Measurements from ENCODE around the gene OTOP2. TPM values are rescaled to one million over a fixed set of nuclear protein-coding genes. Genes with fewer than 3 reads are reported as not detected.

OTOP2 gene
- total RNA-seq, 1 donor from 2014 or later = not detected

GRCh38 chr17:74918906-74919305 is 5.2 kb upstream of the OTOP2 start:
- DNase-seq (ENCODE audit: extremely low spot score in 2 of 2) = no peak
- intact Hi-C loops (cut with DNase I) = no loop called here
- Histone ChIP-seq H3K9me3 (no peaks in the 10 kb centered on the region), H3K4me1 (peaks cover 33% of the 10 kb centered on the region), H3K27me3 (peaks cover 4% of the 10 kb centered on the region), H3K27ac (no peak overlapping the region), H3K4me3 (no peak overlapping the region), H3K36me3 (no peaks in the 10 kb centered on the region)
- no peak for TF ChIP-seq POLR2AphosphoS5 (IDR thresholded peaks at IDR 0.05; ENCODE audit: insufficient read depth in 1 of 2, low read depth in 1 of 2)
- TF ChIP-seq CTCF (IDR thresholded peaks at IDR 0.05) = no peak
- no peak for TF ChIP-seq POLR2A (IDR thresholded peaks at IDR 0.05)

- H3K4me1 ChIP-seq = peaks cover 41% of the 10 kb centered on the region
- no peak for DNase-seq (ENCODE audit: extremely low spot score in 2 of 2)
- intact Hi-C loops (cut with DNase I) = no loop called here
- peaks cover 6% of the 10 kb centered on the region for H3K27me3 ChIP-seq
- H3K4me3 ChIP-seq = no peak overlapping the region
- H3K36me3 ChIP-seq = no peaks in the 10 kb centered on the region
- TF ChIP-seq POLR2AphosphoS5 (IDR thresholded peaks at IDR 0.05; ENCODE audit: insufficient read depth in 1 of 2, low read depth in 1 of 2) (no peak), CTCF (IDR thresholded peaks at IDR 0.05) (no peak), POLR2A (IDR thresholded peaks at IDR 0.05) (no peak)
- no peaks in the 10 kb centered on the region for H3K9me3 ChIP-seq
- H3K27ac ChIP-seq = no peak overlapping the region
These were observed 4.4 kb upstream of the OTOP2 start for GRCh38 chr17:74919440-74920305.

- peaks cover 43% of the 10 kb centered on the region for H3K4me1 ChIP-seq
- peaks cover 6% of the 10 kb centered on the region for H3K27me3 ChIP-seq
- H3K36me3 ChIP-seq = no peaks in the 10 kb centered on the region
- H3K4me3 ChIP-seq = no peak overlapping the region
- no peaks in the 10 kb centered on the region for H3K9me3 ChIP-seq
- no peak for DNase-seq (ENCODE audit: extremely low spot score in 2 of 2)
- TF ChIP-seq CTCF (IDR thresholded peaks at IDR 0.05) (no peak), POLR2A (IDR thresholded peaks at IDR 0.05) (no peak), POLR2AphosphoS5 (IDR thresholded peaks at IDR 0.05; ENCODE audit: insufficient read depth in 1 of 2, low read depth in 1 of 2) (no peak)
- H3K27ac ChIP-seq = no peak overlapping the region
- intact Hi-C loops (cut with DNase I) = no loop called here
These were observed 3.8 kb upstream of the OTOP2 start for GRCh38 chr17:74920306-74920620.

- no peak for DNase-seq (ENCODE audit: extremely low spot score in 2 of 2)
- intact Hi-C loops (cut with DNase I) = no loop called here
- Histone ChIP-seq H3K4me3 (no peak overlapping the region), H3K4me1 (peaks cover 43% of the 10 kb centered on the region), H3K27ac (no peak overlapping the region), H3K27me3 (peaks cover 6% of the 10 kb centered on the region), H3K9me3 (no peaks in the 10 kb centered on the region), H3K36me3 (no peaks in the 10 kb centered on the region)
- TF ChIP-seq CTCF (IDR thresholded peaks at IDR 0.05) = no peak
- no peak for TF ChIP-seq POLR2A (IDR thresholded peaks at IDR 0.05)
- no peak for TF ChIP-seq POLR2AphosphoS5 (IDR thresholded peaks at IDR 0.05; ENCODE audit: insufficient read depth in 1 of 2, low read depth in 1 of 2)
These were observed 3.4 kb upstream of the OTOP2 start for GRCh38 chr17:74920642-74921025.

- peaks cover 6% of the 10 kb centered on the region for H3K27me3 ChIP-seq
- H3K9me3 ChIP-seq = no peaks in the 10 kb centered on the region
- H3K36me3 ChIP-seq = no peaks in the 10 kb centered on the region
- TF ChIP-seq POLR2AphosphoS5 (IDR thresholded peaks at IDR 0.05; ENCODE audit: insufficient read depth in 1 of 2, low read depth in 1 of 2) (no peak), POLR2A (IDR thresholded peaks at IDR 0.05) (no peak), CTCF (IDR thresholded peaks at IDR 0.05) (no peak)
- intact Hi-C loops (cut with DNase I) = no loop called here
- DNase-seq (ENCODE audit: extremely low spot score in 2 of 2) = no peak
- no peak overlapping the region for H3K27ac ChIP-seq
- peaks cover 43% of the 10 kb centered on the region for H3K4me1 ChIP-seq
- H3K4me3 ChIP-seq = no peak overlapping the region
These were observed 2.9 kb upstream of the OTOP2 start for GRCh38 chr17:74921026-74921681.
